ENCODE measurements around the gene NR2C2AP. TPM values are rescaled to one million over a fixed set of nuclear protein-coding genes. Genes with fewer than 3 reads are reported as not detected.

Gene NR2C2AP
- total and polyA plus RNA-seq, 2 of the 13 experiments (the other 11 are each of a cell fraction or from before 2014, with no cell fraction given) = 12.2 to 26.8 TPM

- TF ChIP-seq, protein P1, sequence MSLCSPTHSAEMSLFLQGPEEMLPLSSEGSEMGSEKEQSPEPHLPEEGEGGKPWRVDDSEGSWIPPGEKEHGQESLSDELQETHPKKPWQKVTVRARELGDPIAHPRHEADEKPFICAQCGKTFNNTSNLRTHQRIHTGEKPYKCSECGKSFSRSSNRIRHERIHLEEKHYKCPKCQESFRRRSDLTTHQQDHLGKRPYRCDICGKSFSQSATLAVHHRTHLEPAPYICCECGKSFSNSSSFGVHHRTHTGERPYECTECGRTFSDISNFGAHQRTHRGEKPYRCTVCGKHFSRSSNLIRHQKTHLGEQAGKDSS (CRISPR knock-in tag; IDR thresholded peaks at IDR 0.05; ENCODE audit: borderline replicate concordance, low read depth) = no peak
Observed at GRCh38 chr19:19165396-19165795, 37.8 kb downstream of the NR2C2AP start (continued).

- Histone ChIP-seq H3K36me3 (replicated peaks in 1 of 2; ENCODE audit: control insufficient read depth in 1 of 2, insufficient read depth in 2 of 2, low read length in 2 of 2) (no peaks in the 10 kb centered on the region), H3K4me2 (ENCODE audit: low read depth, low read length) (no peak overlapping the region), H3K4me3 (replicated peaks in 1 of 3; ENCODE audit: insufficient read depth in 1 of 3, low read depth in 2 of 3, low read length in 3 of 3) (no peak overlapping the region), H3K79me2 (ENCODE audit: insufficient read depth, low read length) (no peaks in the 10 kb centered on the region), H2AFZ (ENCODE audit: low read length) (no peak overlapping the region), H3K4me1 (ENCODE audit: insufficient read depth, low read length) (no peaks in the 10 kb centered on the region), H3K27me3 (ENCODE audit: control insufficient read depth in 1 of 2, insufficient read depth in 2 of 2, low read length in 2 of 2) (no peaks in the 10 kb centered on the region), H3K9ac (ENCODE audit: insufficient read depth, low read depth, low read length) (no peak overlapping the region), H4K20me1 (ENCODE audit: insufficient read depth, low read length) (no peaks in the 10 kb centered on the region), H3K27ac (ENCODE audit: extremely low read length, insufficient read depth, low read length) (no peak overlapping the region), H3K9me3 (ENCODE audit: low read length) (no peaks in the 10 kb centered on the region)
- 87% methylated on average over 5 of the region's 7 CpGs for WGBS (ENCODE audit: low lambda C conversion rate)
- POLR2A ChIA-PET = no interaction called here
- no TSS peak for BruUV-seq (replicated peaks)
- intact Hi-C loops (cut with micrococcal nuclease; ENCODE audit: unreplicated experiment) (no loop called here), in situ Hi-C loops (cut with HindIII; ENCODE audit: extremely low pct_ligation_motif_present, low pct_unique_long_range_greater_than_20kb) (no loop called here)
- CTCF ChIA-PET (ENCODE audit: low intra/inter-chr PET ratio, low total read pairs) = no interaction called here
- ATAC-seq = no peak; the same call in 2 of the 3 replicates
- no peak for DNase-seq (ENCODE audit: low spot score)
- no peak for FAIRE-seq
- no peak for TF ChIP-seq KDM5B (CRISPR knock-in tag; IDR thresholded peaks at IDR 0.05; ENCODE audit: borderline replicate concordance)
- no peak for TF ChIP-seq MYNN (CRISPR knock-in tag; IDR thresholded peaks at IDR 0.05; ENCODE audit: low read depth)
- TF ChIP-seq SP4 (CRISPR knock-in tag; IDR thresholded peaks at IDR 0.05) = no peak
- TF ChIP-seq ZNF75D (CRISPR knock-in tag; IDR thresholded peaks at IDR 0.05; ENCODE audit: borderline replicate concordance) = no peak
- no peak for TF ChIP-seq RFX1 (IDR thresholded peaks at IDR 0.05)
- no peak for TF ChIP-seq IRF9 (CRISPR knock-in tag; IDR thresholded peaks at IDR 0.05; ENCODE audit: borderline replicate concordance)
- TF ChIP-seq SMARCE1 (IDR thresholded peaks at IDR 0.05; ENCODE audit: borderline replicate concordance) = no peak
- no peak for TF ChIP-seq MIXL1 (CRISPR knock-in tag; IDR thresholded peaks at IDR 0.05)
- no peak for TF ChIP-seq POGK (CRISPR knock-in tag; conservative IDR thresholded peaks at IDR 0.05)
- TF ChIP-seq PBX3 (CRISPR knock-in tag; IDR thresholded peaks at IDR 0.05; ENCODE audit: borderline replicate concordance) = no peak
Observed at GRCh38 chr19:19162495-19162894, 40.7 kb downstream of the NR2C2AP start.

All from HepG2 (cell line).